Activated CD8-positive, alpha-beta T cell treated with anti-CD3 and anti-CD28 coated beads, Interleukin-2, amount 10 ng/mL, durations not matched to agents 7 days and 5 days (primary cell): ENCODE data around the gene CEACAM4. TPM values are rescaled to one million over a fixed set of nuclear protein-coding genes. Genes with fewer than 3 reads are reported as not detected.

Source experiments
- total RNA-seq, 2 experiments: library from RNA; stranded (reverse); gene quantifications; one replicate each; pipeline ENCODE4 v1.2.3, GENCODE V29; 2021

Gene CEACAM4
- total RNA-seq, 2 experiments from 2014 or later = not detected

Other genes with a start within 250 kb of the CEACAM4 start
- gene EXOSC5, start 229.7 kb downstream of the CEACAM4 start, total RNA-seq = 10 to 100 TPM; 25.3 to 26.6 TPM
- 10 to 100 TPM; 15.8 to 24.5 TPM for gene BCKDHA, start 229.3 kb downstream of the CEACAM4 start, total RNA-seq
- 1 to 10 TPM; 2.9 to 5.2 TPM for gene B3GNT8, start 199.7 kb downstream of the CEACAM4 start, total RNA-seq
- gene DMAC2, start 187.2 kb downstream of the CEACAM4 start, total RNA-seq = 10 to 100 TPM; 44.8 to 47.0 TPM
- not detected for gene ERICH4, start 183.9 kb downstream of the CEACAM4 start, total RNA-seq
- gene CEACAM21, start 50.9 kb downstream of the CEACAM4 start, total RNA-seq = 10 to 100 TPM; 41.8 to 49.4 TPM
- not detected for gene CEACAM7, start 61.2 kb upstream of the CEACAM4 start, total RNA-seq
- gene CEACAM5, start 81.6 kb upstream of the CEACAM4 start, total RNA-seq = not detected
- gene CEACAM6, start 128.5 kb upstream of the CEACAM4 start, total RNA-seq = not detected
- gene CEACAM3, start 169.5 kb upstream of the CEACAM4 start, total RNA-seq = not detected
- gene LYPD4, start 217.6 kb upstream of the CEACAM4 start, total RNA-seq = not detected
- not detected for gene DMRTC2, start 218.0 kb upstream of the CEACAM4 start, total RNA-seq
- 1,000 to 10,000 TPM; 3,024 to 3,056 TPM for gene RPS19, start 233.2 kb upstream of the CEACAM4 start, total RNA-seq